GM23338 (cell line): ENCODE data around the gene LPP. TPM values are rescaled to one million over a fixed set of nuclear protein-coding genes. Genes with fewer than 3 reads are reported as not detected.

Experiments
- ATAC-seq: fragments of 200-7000 bp; cut with Tn5 transposase; 3 replicates; pipeline ENCODE4 v1.9.1; 2020
- DNase-seq: peaks from one replicate; pipeline ENCODE4 v3.0.0-alpha.2; 2015; ENCODE audit warnings: low spot score
- H2AFZ ChIP-seq: fragments of 200-600 bp; sonication (generic); 2 replicates; pipeline ENCODE4 v1.8.0; 2016; ENCODE audit warnings: antibody characterized with exemption, mild to moderate bottlenecking, moderate library complexity
- H3F3A ChIP-seq: fragments of 200-600 bp; sonication (generic); replicated peaks from 2 replicates; pipeline ENCODE4 v1.8.0; 2017; ENCODE audit warnings: antibody characterized with exemption, mixed run types, low read depth
- H3K27ac ChIP-seq: fragments of 200-600 bp; sonication (generic); 2 replicates; pipeline ENCODE4 v1.6.1; 2016; ENCODE audit warnings: low read depth
- H3K27me3 ChIP-seq: fragments of 200-600 bp; sonication (generic); 2 replicates; pipeline ENCODE4 v1.8.0; 2016; ENCODE audit warnings: mild to moderate bottlenecking, mixed run types, moderate library complexity; ENCODE audit not compliant: insufficient read depth
- H3K36me3 ChIP-seq: fragments of 200-600 bp; sonication (generic); 2 replicates; pipeline ENCODE4 v1.8.0; 2016; ENCODE audit warnings: mild to moderate bottlenecking; ENCODE audit not compliant: insufficient read depth
- H3K4me1 ChIP-seq: fragments of 200-600 bp; sonication (generic); 2 replicates; pipeline ENCODE4 v1.8.0; 2016; ENCODE audit warnings: mild to moderate bottlenecking, moderate library complexity; ENCODE audit not compliant: insufficient read depth
- H3K4me2 ChIP-seq: fragments of 200-600 bp; sonication (generic); 2 replicates; pipeline ENCODE4 v1.7.1; 2017; ENCODE audit warnings: mixed run types
- H3K4me3 ChIP-seq: fragments of 200-600 bp; sonication (generic); 2 replicates; pipeline ENCODE4 v1.6.1; 2016; ENCODE audit warnings: mixed run types
- H3K79me2 ChIP-seq: fragments of 200-600 bp; sonication (generic); replicated peaks from 2 replicates; pipeline ENCODE4 v1.8.0; 2017; ENCODE audit warnings: mild to moderate bottlenecking; ENCODE audit not compliant: insufficient read depth
- H3K9me2 ChIP-seq: fragments of 200-600 bp; sonication (generic); 2 replicates; pipeline ENCODE4 v1.8.0; 2017; ENCODE audit not compliant: insufficient read depth
- H4K20me1 ChIP-seq: fragments of 200-600 bp; sonication (generic); replicated peaks from 2 replicates; pipeline ENCODE4 v1.8.0; 2017; ENCODE audit warnings: mild to moderate bottlenecking; ENCODE audit not compliant: insufficient read depth
- H3K27ac Mint-ChIP-seq: 2 replicates; pipeline ENCODE4 v1.8.0; 2020; ENCODE audit warnings: inconsistent platforms, mild to moderate bottlenecking, moderate library complexity, mixed read lengths
- H3K27me3 Mint-ChIP-seq: 3 replicates; pipeline ENCODE4 v1.8.0; 2022; ENCODE audit warnings: low read depth, mild to moderate bottlenecking, moderate library complexity, mixed read lengths, inconsistent platforms; ENCODE audit not compliant: insufficient read depth, poor library complexity
- H3K36me3 Mint-ChIP-seq: 3 replicates; pipeline ENCODE4 v1.8.0; 2021; ENCODE audit warnings: low read depth, mild to moderate bottlenecking, inconsistent platforms, moderate library complexity, mixed read lengths
- H3K4me1 Mint-ChIP-seq: 3 replicates; pipeline ENCODE4 v1.8.0; 2020; ENCODE audit warnings: mild to moderate bottlenecking, inconsistent platforms, mixed read lengths
- H3K4me3 Mint-ChIP-seq: 3 replicates; pipeline ENCODE4 v1.8.0; 2021; ENCODE audit warnings: moderate library complexity, mild to moderate bottlenecking, inconsistent platforms, mixed read lengths
- H3K9me3 Mint-ChIP-seq: 3 replicates; pipeline ENCODE4 v1.8.0; 2020; ENCODE audit warnings: moderate library complexity, mild to moderate bottlenecking, inconsistent platforms, mixed read lengths
- CREB1 ChIP-seq: fragments of 250-450 bp; sonication (Bioruptor Pico); IDR thresholded peaks from 2 replicates; pipeline ENCODE4 v1.5.0; 2020; ENCODE audit warnings: low read depth, mild to moderate bottlenecking, moderate library complexity
- CTCF ChIP-seq, 2 experiments: fragments of 200-600 bp in 1 of 2; sonication (generic) in 1 of 2; conservative IDR thresholded peaks; 2 replicates each; pipeline versions ENCODE4 v1.5.1 to v1.6.1; 2016 to 2017; ENCODE audit warnings: antibody characterized with exemption in 2 of 2, low read depth in 2 of 2, mild to moderate bottlenecking in 2 of 2, moderate library complexity in 1 of 2
- ETS1 ChIP-seq: IDR thresholded peaks from 2 replicates; pipeline ENCODE4 v1.6.1; 2016; ENCODE audit warnings: antibody characterized with exemption
- EZH2phosphoT487 ChIP-seq: fragments of 200-600 bp; sonication (generic); IDR thresholded peaks from one replicate; pipeline ENCODE4 v1.8.1; 2018; ENCODE audit warnings: antibody characterized with exemption; ENCODE audit not compliant: unreplicated experiment
- JUNB ChIP-seq: IDR thresholded peaks from one replicate; pipeline ENCODE4 v1.6.1; 2016; ENCODE audit warnings: antibody characterized with exemption; ENCODE audit not compliant: unreplicated experiment
- NANOG ChIP-seq: IDR thresholded peaks from 2 replicates; pipeline ENCODE4 v1.6.1; 2016; ENCODE audit warnings: antibody characterized with exemption, borderline replicate concordance
- POLR2AphosphoS5 ChIP-seq: IDR thresholded peaks from 2 replicates; pipeline ENCODE4 v1.6.1; 2016; ENCODE audit warnings: antibody characterized with exemption, low read depth
- STAT1 ChIP-seq: IDR thresholded peaks from one replicate; pipeline ENCODE4 v1.6.1; 2016; ENCODE audit warnings: antibody characterized with exemption; ENCODE audit not compliant: unreplicated experiment
- ZNF114 ChIP-seq: fragments of 250-450 bp; sonication (Bioruptor Pico); IDR thresholded peaks from 2 replicates; pipeline ENCODE4 v1.5.0; 2020; ENCODE audit warnings: mild to moderate bottlenecking, moderate library complexity
- ZNF462 ChIP-seq: fragments of 250-450 bp; sonication (Bioruptor Pico); IDR thresholded peaks from 2 replicates; pipeline ENCODE4 v1.5.0; 2020; ENCODE audit warnings: mild to moderate bottlenecking, moderate library complexity
- polyA plus RNA-seq: library from polyadenylated mRNA; unstranded; fragments of >200 nt; fragmentation: Nextera tagmentation; extraction: Ambion mirVana; gene quantifications from 2 replicates; pipeline ENCODE4 v1.2.1, GENCODE V29; 2016
- total RNA-seq: library from RNA; depleted of rRNA; stranded (reverse); fragments of >200 nt; shearing (Covaris generic); gene quantifications from 2 replicates; pipeline ENCODE4 v1.2.3, GENCODE V29; 2014

Gene LPP
- total and polyA plus RNA-seq, 2 experiments from 2014 or later, result 23.0 to 35.2 TPM

GRCh38 chr3:188861842-188862744, 708.1 kb downstream of the LPP start:
- no peak overlapping the region for H3K27ac ChIP-seq
- no peaks in the 10 kb centered on the region for H3K4me1 Mint-ChIP-seq
- no peak overlapping the region for H3K27ac Mint-ChIP-seq
- H3K27me3 Mint-ChIP-seq, result no peaks in the 10 kb centered on the region
- no peaks in the 10 kb centered on the region for H3K9me3 Mint-ChIP-seq
- no peaks in the 10 kb centered on the region for H3K4me1 ChIP-seq
- no peak overlapping the region for H3K4me3 ChIP-seq
- H3F3A ChIP-seq, result no peaks in the 10 kb centered on the region
- no peak for TF ChIP-seq ETS1
- no peak for TF ChIP-seq CTCF (conservative IDR thresholded peaks at IDR 0.05; ENCODE audit: low read depth in 2 of 2)
- TF ChIP-seq EZH2phosphoT487, result no peak
- TF ChIP-seq ZNF462 (CRISPR knock-in tag), result no peak
- TF ChIP-seq POLR2AphosphoS5, result no peak
- no peak for TF ChIP-seq ZNF114 (CRISPR knock-in tag)
- TF ChIP-seq STAT1, result no peak
- no peak for TF ChIP-seq CREB1 (CRISPR knock-in tag)
- no peak for TF ChIP-seq JUNB
- TF ChIP-seq NANOG, result no peak
- no peak for DNase-seq
- H4K20me1 ChIP-seq, result no peaks in the 10 kb centered on the region; the same call in 1 of the 2 replicates
- H3K79me2 ChIP-seq, result no peaks in the 10 kb centered on the region
- no peaks in the 10 kb centered on the region for H3K9me2 ChIP-seq
- ATAC-seq, result no peak
- no peaks in the 10 kb centered on the region for H3K36me3 ChIP-seq
- H2AFZ ChIP-seq, result no peak overlapping the region
- no peaks in the 10 kb centered on the region for H3K27me3 ChIP-seq
- H3K4me3 Mint-ChIP-seq, result no peak overlapping the region
- no peak overlapping the region for H3K4me2 ChIP-seq
- H3K36me3 Mint-ChIP-seq, result no peaks in the 10 kb centered on the region
